ENCODE measurements around the gene IGFLR1. TPM values are rescaled to one million over a fixed set of nuclear protein-coding genes. Genes with fewer than 3 reads are reported as not detected.
"Not testable (repeated sequence)": the region's sequence is repeated elsewhere in the genome, so short reads cannot be mapped to it uniquely, and the experiment has no call there.

Gene IGFLR1
- total and polyA plus RNA-seq, 3 experiments from 2014 or later, result 96.7 to 110 (median 108) TPM

DNA sequence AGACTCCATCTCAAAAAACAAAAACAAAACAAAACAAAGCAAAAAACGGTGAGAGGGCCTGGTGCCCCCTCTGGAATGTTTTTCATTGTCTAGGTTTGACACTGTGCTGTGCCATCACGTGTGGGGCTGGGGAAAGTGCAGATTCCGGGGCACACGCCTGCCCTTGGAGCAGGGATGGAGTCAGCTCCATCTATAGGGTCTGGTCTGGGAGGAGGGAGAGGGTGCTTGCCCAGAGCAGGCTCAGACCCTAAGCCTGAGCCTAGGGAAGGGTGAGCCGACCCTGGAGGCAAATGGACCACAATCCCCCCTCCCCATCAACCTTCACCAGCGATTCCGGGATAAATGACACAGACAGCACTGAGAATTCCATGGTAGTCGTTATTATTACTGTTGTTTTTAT is 48.8 kb downstream of the IGFLR1 start:
- Mint-ChIP-seq H3K4me1 (no peaks in the 10 kb centered on the region), H3K36me3 (no peaks in the 10 kb centered on the region), H3K9me3 (no peaks in the 10 kb centered on the region), H3K4me3 (no peak overlapping the region), H3K27me3 (peaks cover under 1 to 1% of the 10 kb centered on the region in 2 donors), H3K27ac (peak overlapping the region in 1 of 8 donors; percentile 54)
- POLR2A ChIA-PET, result no interaction called here
- Histone ChIP-seq H3K9me3 (ENCODE audit: low read length) (no peaks in the 10 kb centered on the region), H3K4me1 (ENCODE audit: insufficient read depth, low read length) (no peaks in the 10 kb centered on the region), H3K36me3 (ENCODE audit: insufficient read depth, low read length) (no peaks in the 10 kb centered on the region), H3K27me3 (ENCODE audit: insufficient read depth, low read length, poor library complexity, severe bottlenecking) (no peaks in the 10 kb centered on the region), H3K4me3 (ENCODE audit: low read length) (no peak overlapping the region), H3K27ac (ENCODE audit: low read depth, low read length) (no peak overlapping the region)
- DNase-seq, result no peak
- CTCF ChIA-PET, result interaction anchor here (0.9 to 1.8 kb wide), 10 partner anchors 9 to 240 kb away, joined by 3 to 10 read pairs (median 4); partner anchors contain the start of gene LIN37

DNA sequence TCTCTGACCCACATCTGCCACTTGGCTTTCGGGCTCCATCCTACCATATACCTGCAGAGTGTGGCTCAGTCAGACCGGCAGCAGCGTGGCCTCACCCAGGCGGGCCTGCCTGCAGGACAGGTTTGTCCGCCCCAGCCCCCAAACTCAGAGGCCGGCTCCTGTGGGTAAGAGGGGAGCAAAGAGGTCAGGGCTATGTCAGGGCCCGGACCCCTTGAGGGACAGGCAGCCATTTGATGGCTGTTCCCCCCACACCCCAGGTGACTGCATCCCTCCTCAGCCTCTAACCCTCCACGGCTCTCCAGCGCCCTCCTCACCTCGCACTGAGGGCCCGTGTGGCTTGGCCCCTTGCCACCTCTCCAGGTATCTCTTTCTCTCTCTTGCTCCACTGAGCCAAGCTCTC is 50.2 kb downstream of the IGFLR1 start:
- Histone ChIP-seq H3K9me3 (ENCODE audit: low read length) (no peaks in the 10 kb centered on the region), H3K36me3 (ENCODE audit: insufficient read depth, low read length) (no peaks in the 10 kb centered on the region), H3K27ac (ENCODE audit: low read depth, low read length) (no peak overlapping the region), H3K4me1 (ENCODE audit: insufficient read depth, low read length) (no peaks in the 10 kb centered on the region), H3K27me3 (ENCODE audit: insufficient read depth, low read length, poor library complexity, severe bottlenecking) (no peaks in the 10 kb centered on the region), H3K4me3 (ENCODE audit: low read length) (no peak overlapping the region)
- no peak overlapping the region for H3K4me3 Mint-ChIP-seq
- POLR2A ChIA-PET, result no interaction called here
- no peaks in the 10 kb centered on the region for H3K4me1 Mint-ChIP-seq
- no peak overlapping the region for H3K27ac Mint-ChIP-seq
- DNase-seq, result no peak
- H3K27me3 Mint-ChIP-seq, result peaks cover 1 to 3% of the 10 kb centered on the region in 2 donors
- no peaks in the 10 kb centered on the region for H3K9me3 Mint-ChIP-seq
- H3K36me3 Mint-ChIP-seq, result no peaks in the 10 kb centered on the region
- CTCF ChIA-PET, result interaction anchor here (0.7 to 1.8 kb wide), 11 partner anchors 10 to 265 kb away, joined by 3 to 10 read pairs (median 4); partner anchors contain the start of gene LIN37

DNA sequence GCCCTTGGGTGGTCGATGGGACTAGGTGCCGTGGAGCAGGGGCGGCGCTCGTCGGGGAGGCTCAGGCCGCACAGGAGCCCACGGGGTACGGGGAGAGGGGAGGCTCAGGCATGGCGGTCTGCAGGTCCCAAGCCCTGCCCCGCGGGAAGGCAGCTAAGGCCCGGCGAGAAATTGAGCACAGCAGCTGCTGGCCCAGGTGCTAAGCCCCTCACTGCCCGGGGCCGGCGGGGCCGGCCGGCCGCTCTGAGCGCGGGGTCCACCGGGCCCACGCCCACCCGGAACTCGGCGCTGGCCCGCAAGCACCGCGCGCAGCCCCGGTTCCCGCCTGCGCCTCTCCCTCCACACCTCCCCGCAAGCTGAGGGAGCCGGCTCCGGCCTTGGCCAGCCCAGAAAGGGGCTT is 51.1 kb downstream of the IGFLR1 start:
- H3K4me1 Mint-ChIP-seq; H3K27ac ChIP-seq (ENCODE audit: low read depth, low read length); H3K9me3 Mint-ChIP-seq; POLR2A ChIA-PET; H3K4me3 Mint-ChIP-seq; H3K4me3 ChIP-seq (ENCODE audit: low read length); DNase-seq; H3K27ac Mint-ChIP-seq; H3K36me3 ChIP-seq (ENCODE audit: insufficient read depth, low read length); H3K4me1 ChIP-seq (ENCODE audit: insufficient read depth, low read length); H3K9me3 ChIP-seq (ENCODE audit: low read length); H3K27me3 Mint-ChIP-seq; H3K27me3 ChIP-seq (ENCODE audit: insufficient read depth, low read length, poor library complexity, severe bottlenecking); H3K36me3 Mint-ChIP-seq: not testable (repeated sequence)
- CTCF ChIA-PET, result interaction anchor here (0.7 kb wide), 1 partner anchor 135 kb away, joined by 4 read pairs; no protein-coding TSS in a partner anchor

DNA sequence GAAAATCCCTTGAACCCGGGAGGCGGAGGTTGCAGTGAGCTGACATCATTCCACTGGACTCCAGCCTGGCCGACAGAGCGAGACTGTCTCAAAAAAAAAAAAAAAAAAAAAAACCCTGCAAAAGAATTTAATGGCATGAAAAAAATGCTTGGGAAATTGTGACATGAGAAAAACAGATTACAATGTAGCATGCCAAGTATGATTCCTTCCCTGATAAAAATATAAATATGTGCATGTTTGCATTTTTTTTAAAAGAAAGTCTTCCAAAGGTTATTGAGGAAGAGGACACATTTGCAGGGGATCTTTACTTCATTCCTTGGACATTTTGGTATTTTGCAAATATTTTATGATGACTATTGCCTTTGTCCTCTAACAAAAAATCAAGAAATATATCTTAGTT is 52.4 kb downstream of the IGFLR1 start:
- peaks cover 3 to 4% of the 10 kb centered on the region in 2 donors for H3K27me3 Mint-ChIP-seq
- Histone ChIP-seq H3K27ac (ENCODE audit: low read depth, low read length) (no peak overlapping the region), H3K9me3 (ENCODE audit: low read length) (no peaks in the 10 kb centered on the region), H3K36me3 (ENCODE audit: insufficient read depth, low read length) (no peaks in the 10 kb centered on the region), H3K4me1 (ENCODE audit: insufficient read depth, low read length) (no peaks in the 10 kb centered on the region), H3K27me3 (ENCODE audit: insufficient read depth, low read length, poor library complexity, severe bottlenecking) (no peaks in the 10 kb centered on the region), H3K4me3 (ENCODE audit: low read length) (no peak overlapping the region)
- no peaks in the 10 kb centered on the region for H3K4me1 Mint-ChIP-seq
- POLR2A ChIA-PET, result no interaction called here
- H3K4me3 Mint-ChIP-seq, result no peak overlapping the region
- H3K36me3 Mint-ChIP-seq, result no peaks in the 10 kb centered on the region
- H3K27ac Mint-ChIP-seq, result no peak overlapping the region
- CTCF ChIA-PET, result no interaction called here
- no peak for DNase-seq
- H3K9me3 Mint-ChIP-seq, result no peaks in the 10 kb centered on the region

Other genes with a start within 250 kb of the IGFLR1 start
- gene DMKN, start 228.8 kb downstream of the IGFLR1 start, total RNA-seq, result 1 to 10 TPM; 1.7 to 2.2 TPM
- gene DMKN, start 228.8 kb downstream of the IGFLR1 start, polyA plus RNA-seq, result 10.2 TPM
- not detected for gene SBSN, start 214.1 kb downstream of the IGFLR1 start, total RNA-seq
- not detected for gene SBSN, start 214.1 kb downstream of the IGFLR1 start, polyA plus RNA-seq
- gene GAPDHS, start 209.0 kb downstream of the IGFLR1 start, total RNA-seq, result not detected
- gene GAPDHS, start 209.0 kb downstream of the IGFLR1 start, polyA plus RNA-seq, result not detected
- 10 to 100 TPM; 82.6 to 91.4 TPM for gene TMEM147, start 196.8 kb downstream of the IGFLR1 start, total RNA-seq
- 175 TPM for gene TMEM147, start 196.8 kb downstream of the IGFLR1 start, polyA plus RNA-seq
- gene ATP4A, start 178.8 kb downstream of the IGFLR1 start, total RNA-seq, result not detected
- gene ATP4A, start 178.8 kb downstream of the IGFLR1 start, polyA plus RNA-seq, result not detected
- gene PMIS2, start 156.3 kb downstream of the IGFLR1 start, total RNA-seq, result not detected
- gene PMIS2, start 156.3 kb downstream of the IGFLR1 start, polyA plus RNA-seq, result not detected
- gene HAUS5, start 129.7 kb downstream of the IGFLR1 start, total RNA-seq, result 10 to 100 TPM; 37.3 to 39.3 TPM
- gene HAUS5, start 129.7 kb downstream of the IGFLR1 start, polyA plus RNA-seq, result 6.7 TPM
- gene RBM42, start 113.4 kb downstream of the IGFLR1 start, total RNA-seq, result 100 to 1,000 TPM; 109 to 116 TPM
- 62.4 TPM for gene RBM42, start 113.4 kb downstream of the IGFLR1 start, polyA plus RNA-seq
- 1 to 10 TPM; 1.2 TPM for gene ETV2, start 100.7 kb downstream of the IGFLR1 start, total RNA-seq
- 1.4 TPM for gene ETV2, start 100.7 kb downstream of the IGFLR1 start, polyA plus RNA-seq
- gene COX6B1, start 94.1 kb downstream of the IGFLR1 start, total RNA-seq, result 100 to 1,000 TPM; 433 to 452 TPM
- 753 TPM for gene COX6B1, start 94.1 kb downstream of the IGFLR1 start, polyA plus RNA-seq
- gene UPK1A, start 75.9 kb downstream of the IGFLR1 start, total RNA-seq, result under 1 TPM in 1 of 2 experiments, not detected in 1; 0.22 TPM
- not detected for gene UPK1A, start 75.9 kb downstream of the IGFLR1 start, polyA plus RNA-seq
- gene ZBTB32, start 37.9 kb downstream of the IGFLR1 start, total RNA-seq, result 100 to 1,000 TPM; 223 to 225 TPM
- gene ZBTB32, start 37.9 kb downstream of the IGFLR1 start, polyA plus RNA-seq, result 0.77 TPM
- 10 to 100 TPM; 62.6 to 67.8 TPM for gene KMT2B, start 24.4 kb downstream of the IGFLR1 start, total RNA-seq
- 2.9 TPM for gene KMT2B, start 24.4 kb downstream of the IGFLR1 start, polyA plus RNA-seq
- 10 to 100 TPM; 29.0 to 32.2 TPM for gene U2AF1L4, start 3.0 kb upstream of the IGFLR1 start, total RNA-seq
- gene U2AF1L4, start 3.0 kb upstream of the IGFLR1 start, polyA plus RNA-seq, result 37.5 TPM
- 10 to 100 TPM; 50.8 to 57.8 TPM for gene PSENEN, start 3.2 kb upstream of the IGFLR1 start, total RNA-seq
- 101 TPM for gene PSENEN, start 3.2 kb upstream of the IGFLR1 start, polyA plus RNA-seq
- 10 to 100 TPM in 1 of 2 experiments, 1 to 10 TPM in 1; 8.8 to 10.5 TPM for gene LIN37, start 6.1 kb upstream of the IGFLR1 start, total RNA-seq
- gene LIN37, start 6.1 kb upstream of the IGFLR1 start, polyA plus RNA-seq, result 12.7 TPM
- not detected for gene HSPB6, start 14.6 kb upstream of the IGFLR1 start, total RNA-seq
- not detected for gene HSPB6, start 14.6 kb upstream of the IGFLR1 start, polyA plus RNA-seq
- 10 to 100 TPM; 35.2 to 40.5 TPM for gene PROSER3, start 15.7 kb upstream of the IGFLR1 start, total RNA-seq
- gene PROSER3, start 15.7 kb upstream of the IGFLR1 start, polyA plus RNA-seq, result 8.3 TPM
- 10 to 100 TPM in 1 of 2 experiments, 1 to 10 TPM in 1; 9.2 to 11.9 TPM for gene ARHGAP33, start 33.1 kb upstream of the IGFLR1 start, total RNA-seq
- 0.71 TPM for gene ARHGAP33, start 33.1 kb upstream of the IGFLR1 start, polyA plus RNA-seq
- gene PRODH2, start 70.4 kb upstream of the IGFLR1 start, total RNA-seq, result not detected
- gene PRODH2, start 70.4 kb upstream of the IGFLR1 start, polyA plus RNA-seq, result not detected
- gene NPHS1, start 110.1 kb upstream of the IGFLR1 start, total RNA-seq, result not detected
- gene NPHS1, start 110.1 kb upstream of the IGFLR1 start, polyA plus RNA-seq, result not detected
- under 1 TPM; 0.62 to 0.83 TPM for gene KIRREL2, start 114.5 kb upstream of the IGFLR1 start, total RNA-seq
- not detected for gene KIRREL2, start 114.5 kb upstream of the IGFLR1 start, polyA plus RNA-seq
- under 1 TPM; 0.85 to 0.86 TPM for gene APLP1, start 126.1 kb upstream of the IGFLR1 start, total RNA-seq
- not detected for gene APLP1, start 126.1 kb upstream of the IGFLR1 start, polyA plus RNA-seq
- gene NFKBID, start 158.1 kb upstream of the IGFLR1 start, total RNA-seq, result 10 to 100 TPM; 63.3 to 66.5 TPM
- 3.0 TPM for gene NFKBID, start 158.1 kb upstream of the IGFLR1 start, polyA plus RNA-seq
- gene HCST, start 160.1 kb upstream of the IGFLR1 start, total RNA-seq, result 10 to 100 TPM; 53.4 to 60.1 TPM
- gene HCST, start 160.1 kb upstream of the IGFLR1 start, polyA plus RNA-seq, result 1,883 TPM
- 1 to 10 TPM; 6.4 to 6.8 TPM for gene TYROBP, start 165.8 kb upstream of the IGFLR1 start, total RNA-seq
- gene TYROBP, start 165.8 kb upstream of the IGFLR1 start, polyA plus RNA-seq, result 96.2 TPM
- gene LRFN3, start 193.9 kb upstream of the IGFLR1 start, total RNA-seq, result 10 to 100 TPM; 12.4 to 12.5 TPM
- 3.0 TPM for gene LRFN3, start 193.9 kb upstream of the IGFLR1 start, polyA plus RNA-seq